ENCODE measurements around the gene TP63.

DNA sequence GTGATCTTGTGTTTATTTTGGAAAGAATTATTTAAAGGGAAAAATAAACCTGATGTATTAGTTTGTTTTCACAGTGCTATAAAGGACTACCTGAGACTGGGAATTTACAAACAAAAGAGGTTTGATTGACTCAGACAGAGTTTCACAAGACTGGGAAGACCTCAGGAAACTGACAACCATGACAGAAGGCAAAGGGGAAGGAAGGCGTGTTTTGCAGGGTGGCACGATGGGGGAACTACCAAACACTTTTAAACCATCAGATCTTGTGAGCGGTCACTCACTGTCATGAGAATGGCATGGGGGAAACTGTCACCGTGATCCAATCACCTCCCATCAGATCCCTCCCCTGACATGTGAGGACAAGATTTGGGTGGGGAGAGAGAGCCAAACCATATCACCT, 87.0 kb downstream of the TP63 start:
- TF ChIP-seq, protein P1, sequence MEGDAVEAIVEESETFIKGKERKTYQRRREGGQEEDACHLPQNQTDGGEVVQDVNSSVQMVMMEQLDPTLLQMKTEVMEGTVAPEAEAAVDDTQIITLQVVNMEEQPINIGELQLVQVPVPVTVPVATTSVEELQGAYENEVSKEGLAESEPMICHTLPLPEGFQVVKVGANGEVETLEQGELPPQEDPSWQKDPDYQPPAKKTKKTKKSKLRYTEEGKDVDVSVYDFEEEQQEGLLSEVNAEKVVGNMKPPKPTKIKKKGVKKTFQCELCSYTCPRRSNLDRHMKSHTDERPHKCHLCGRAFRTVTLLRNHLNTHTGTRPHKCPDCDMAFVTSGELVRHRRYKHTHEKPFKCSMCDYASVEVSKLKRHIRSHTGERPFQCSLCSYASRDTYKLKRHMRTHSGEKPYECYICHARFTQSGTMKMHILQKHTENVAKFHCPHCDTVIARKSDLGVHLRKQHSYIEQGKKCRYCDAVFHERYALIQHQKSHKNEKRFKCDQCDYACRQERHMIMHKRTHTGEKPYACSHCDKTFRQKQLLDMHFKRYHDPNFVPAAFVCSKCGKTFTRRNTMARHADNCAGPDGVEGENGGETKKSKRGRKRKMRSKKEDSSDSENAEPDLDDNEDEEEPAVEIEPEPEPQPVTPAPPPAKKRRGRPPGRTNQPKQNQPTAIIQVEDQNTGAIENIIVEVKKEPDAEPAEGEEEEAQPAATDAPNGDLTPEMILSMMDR (conservative IDR thresholded peaks at IDR 0.05), result no peak
- TF ChIP-seq EZH2 (IDR thresholded peaks at IDR 0.05; ENCODE audit: low read depth), result no peak

All from PC-9 (cell line).